ENCODE data around the gene PPM1A. TPM values are rescaled to one million over a fixed set of nuclear protein-coding genes. Genes with fewer than 3 reads are reported as not detected.

Gene PPM1A
- total and polyA plus RNA-seq, 2 experiments from 2014 or later = 29.8 to 34.1 TPM

DNA sequence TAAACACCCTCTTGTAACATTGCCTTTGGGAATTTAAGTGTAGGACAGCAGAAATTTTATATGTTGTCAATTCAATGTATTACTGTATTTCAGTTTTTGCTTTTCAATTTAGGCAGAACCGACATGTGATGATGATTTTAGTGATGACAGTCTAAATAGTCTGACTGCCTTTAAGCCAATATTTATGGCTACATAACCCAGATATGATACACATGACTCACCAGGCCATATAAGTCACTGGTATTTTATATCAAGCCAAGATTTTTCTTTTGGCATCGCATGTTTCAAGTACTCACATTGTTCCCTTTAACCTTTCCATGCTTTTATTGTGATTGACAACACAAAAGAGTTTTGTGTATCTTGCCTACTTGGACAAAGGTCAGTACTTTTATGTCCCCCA lies 13.6 kb upstream of the PPM1A start (continued):
- TF ChIP-seq, protein P1, sequence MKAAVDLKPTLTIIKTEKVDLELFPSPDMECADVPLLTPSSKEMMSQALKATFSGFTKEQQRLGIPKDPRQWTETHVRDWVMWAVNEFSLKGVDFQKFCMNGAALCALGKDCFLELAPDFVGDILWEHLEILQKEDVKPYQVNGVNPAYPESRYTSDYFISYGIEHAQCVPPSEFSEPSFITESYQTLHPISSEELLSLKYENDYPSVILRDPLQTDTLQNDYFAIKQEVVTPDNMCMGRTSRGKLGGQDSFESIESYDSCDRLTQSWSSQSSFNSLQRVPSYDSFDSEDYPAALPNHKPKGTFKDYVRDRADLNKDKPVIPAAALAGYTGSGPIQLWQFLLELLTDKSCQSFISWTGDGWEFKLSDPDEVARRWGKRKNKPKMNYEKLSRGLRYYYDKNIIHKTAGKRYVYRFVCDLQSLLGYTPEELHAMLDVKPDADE (IDR thresholded peaks at IDR 0.05) = no peak
- no peak for TF ChIP-seq ZNF331 (CRISPR knock-in tag; IDR thresholded peaks at IDR 0.05; ENCODE audit: low read depth)

DNA sequence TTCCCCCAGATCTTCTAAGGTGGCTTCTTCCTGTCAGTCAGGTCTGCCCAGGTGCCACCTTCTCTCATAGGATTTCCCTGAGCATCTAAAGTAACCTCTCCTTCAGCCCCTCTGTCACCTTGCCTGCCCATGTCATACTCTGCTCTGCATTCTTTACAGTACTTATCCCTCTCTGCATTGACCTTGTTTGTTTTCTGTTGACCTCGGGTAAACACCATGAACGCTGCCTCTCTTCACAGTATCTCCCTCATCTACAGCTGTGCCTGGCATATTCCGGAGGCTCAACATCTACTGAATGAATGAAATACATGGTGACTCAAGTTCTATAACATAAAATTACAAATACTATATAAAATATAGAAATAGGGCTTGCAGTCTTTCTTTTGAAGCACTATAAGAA lies 10.1 kb upstream of the PPM1A start:
- Mint-ChIP-seq H3K4me3 (no peak overlapping the region), H3K9me3 (no peaks in the 10 kb centered on the region), H3K27ac (no peak overlapping the region), H3K27me3 (ENCODE audit: insufficient read depth, low read depth, poor library complexity) (peaks cover 1% of the 10 kb centered on the region), H3K4me1 (peaks cover 8% of the 10 kb centered on the region), H3K36me3 (ENCODE audit: low read depth) (no peaks in the 10 kb centered on the region)
- Histone ChIP-seq H3K27ac (ENCODE audit: low read depth) (no peak overlapping the region), H3K4me1 (ENCODE audit: insufficient read depth) (peaks cover 13% of the 10 kb centered on the region), H3K9me2 (ENCODE audit: insufficient read depth) (0 out of 2 replicates have a peak, but pooled peaks cover 3% of the 10 kb centered on the region), H3K79me2 (replicated peaks; ENCODE audit: insufficient read depth) (no peaks in the 10 kb centered on the region), H4K20me1 (replicated peaks; ENCODE audit: insufficient read depth) (no peaks in the 10 kb centered on the region), H3K27me3 (ENCODE audit: insufficient read depth) (no peaks in the 10 kb centered on the region), H3F3A (replicated peaks; ENCODE audit: low read depth) (no peaks in the 10 kb centered on the region), H3K4me2 (no peak overlapping the region), H3K36me3 (ENCODE audit: insufficient read depth) (no peaks in the 10 kb centered on the region), H2AFZ (0 out of 2 replicates have a peak overlapping the region, but pooled peaks have one; percentile 32), H3K4me3 (no peak overlapping the region)
- ATAC-seq = no peak
- DNase-seq (ENCODE audit: low spot score) = no peak
- TF ChIP-seq ZNF331 (CRISPR knock-in tag; IDR thresholded peaks at IDR 0.05; ENCODE audit: low read depth) = no peak
- TF ChIP-seq CREB1 (CRISPR knock-in tag; IDR thresholded peaks at IDR 0.05; ENCODE audit: low read depth) = no peak
- no peak for TF ChIP-seq CTCF (conservative IDR thresholded peaks at IDR 0.05; ENCODE audit: low read depth in 2 of 2)
- TF ChIP-seq, protein P1 (IDR thresholded peaks at IDR 0.05) = no peak
- no peak for TF ChIP-seq EZH2phosphoT487 (IDR thresholded peaks at IDR 0.05; ENCODE audit: unreplicated experiment)
- TF ChIP-seq REST (IDR thresholded peaks at IDR 0.05; ENCODE audit: unreplicated experiment) = no peak
- TF ChIP-seq EZH2 (IDR thresholded peaks at IDR 0.05; ENCODE audit: low read depth, unreplicated experiment) = no peak
- no peak for TF ChIP-seq NANOG (IDR thresholded peaks at IDR 0.05; ENCODE audit: borderline replicate concordance)
- no peak for TF ChIP-seq STAT1 (IDR thresholded peaks at IDR 0.05; ENCODE audit: unreplicated experiment)
- no peak for TF ChIP-seq ZNF114 (CRISPR knock-in tag; IDR thresholded peaks at IDR 0.05)
- TF ChIP-seq, protein P2, sequence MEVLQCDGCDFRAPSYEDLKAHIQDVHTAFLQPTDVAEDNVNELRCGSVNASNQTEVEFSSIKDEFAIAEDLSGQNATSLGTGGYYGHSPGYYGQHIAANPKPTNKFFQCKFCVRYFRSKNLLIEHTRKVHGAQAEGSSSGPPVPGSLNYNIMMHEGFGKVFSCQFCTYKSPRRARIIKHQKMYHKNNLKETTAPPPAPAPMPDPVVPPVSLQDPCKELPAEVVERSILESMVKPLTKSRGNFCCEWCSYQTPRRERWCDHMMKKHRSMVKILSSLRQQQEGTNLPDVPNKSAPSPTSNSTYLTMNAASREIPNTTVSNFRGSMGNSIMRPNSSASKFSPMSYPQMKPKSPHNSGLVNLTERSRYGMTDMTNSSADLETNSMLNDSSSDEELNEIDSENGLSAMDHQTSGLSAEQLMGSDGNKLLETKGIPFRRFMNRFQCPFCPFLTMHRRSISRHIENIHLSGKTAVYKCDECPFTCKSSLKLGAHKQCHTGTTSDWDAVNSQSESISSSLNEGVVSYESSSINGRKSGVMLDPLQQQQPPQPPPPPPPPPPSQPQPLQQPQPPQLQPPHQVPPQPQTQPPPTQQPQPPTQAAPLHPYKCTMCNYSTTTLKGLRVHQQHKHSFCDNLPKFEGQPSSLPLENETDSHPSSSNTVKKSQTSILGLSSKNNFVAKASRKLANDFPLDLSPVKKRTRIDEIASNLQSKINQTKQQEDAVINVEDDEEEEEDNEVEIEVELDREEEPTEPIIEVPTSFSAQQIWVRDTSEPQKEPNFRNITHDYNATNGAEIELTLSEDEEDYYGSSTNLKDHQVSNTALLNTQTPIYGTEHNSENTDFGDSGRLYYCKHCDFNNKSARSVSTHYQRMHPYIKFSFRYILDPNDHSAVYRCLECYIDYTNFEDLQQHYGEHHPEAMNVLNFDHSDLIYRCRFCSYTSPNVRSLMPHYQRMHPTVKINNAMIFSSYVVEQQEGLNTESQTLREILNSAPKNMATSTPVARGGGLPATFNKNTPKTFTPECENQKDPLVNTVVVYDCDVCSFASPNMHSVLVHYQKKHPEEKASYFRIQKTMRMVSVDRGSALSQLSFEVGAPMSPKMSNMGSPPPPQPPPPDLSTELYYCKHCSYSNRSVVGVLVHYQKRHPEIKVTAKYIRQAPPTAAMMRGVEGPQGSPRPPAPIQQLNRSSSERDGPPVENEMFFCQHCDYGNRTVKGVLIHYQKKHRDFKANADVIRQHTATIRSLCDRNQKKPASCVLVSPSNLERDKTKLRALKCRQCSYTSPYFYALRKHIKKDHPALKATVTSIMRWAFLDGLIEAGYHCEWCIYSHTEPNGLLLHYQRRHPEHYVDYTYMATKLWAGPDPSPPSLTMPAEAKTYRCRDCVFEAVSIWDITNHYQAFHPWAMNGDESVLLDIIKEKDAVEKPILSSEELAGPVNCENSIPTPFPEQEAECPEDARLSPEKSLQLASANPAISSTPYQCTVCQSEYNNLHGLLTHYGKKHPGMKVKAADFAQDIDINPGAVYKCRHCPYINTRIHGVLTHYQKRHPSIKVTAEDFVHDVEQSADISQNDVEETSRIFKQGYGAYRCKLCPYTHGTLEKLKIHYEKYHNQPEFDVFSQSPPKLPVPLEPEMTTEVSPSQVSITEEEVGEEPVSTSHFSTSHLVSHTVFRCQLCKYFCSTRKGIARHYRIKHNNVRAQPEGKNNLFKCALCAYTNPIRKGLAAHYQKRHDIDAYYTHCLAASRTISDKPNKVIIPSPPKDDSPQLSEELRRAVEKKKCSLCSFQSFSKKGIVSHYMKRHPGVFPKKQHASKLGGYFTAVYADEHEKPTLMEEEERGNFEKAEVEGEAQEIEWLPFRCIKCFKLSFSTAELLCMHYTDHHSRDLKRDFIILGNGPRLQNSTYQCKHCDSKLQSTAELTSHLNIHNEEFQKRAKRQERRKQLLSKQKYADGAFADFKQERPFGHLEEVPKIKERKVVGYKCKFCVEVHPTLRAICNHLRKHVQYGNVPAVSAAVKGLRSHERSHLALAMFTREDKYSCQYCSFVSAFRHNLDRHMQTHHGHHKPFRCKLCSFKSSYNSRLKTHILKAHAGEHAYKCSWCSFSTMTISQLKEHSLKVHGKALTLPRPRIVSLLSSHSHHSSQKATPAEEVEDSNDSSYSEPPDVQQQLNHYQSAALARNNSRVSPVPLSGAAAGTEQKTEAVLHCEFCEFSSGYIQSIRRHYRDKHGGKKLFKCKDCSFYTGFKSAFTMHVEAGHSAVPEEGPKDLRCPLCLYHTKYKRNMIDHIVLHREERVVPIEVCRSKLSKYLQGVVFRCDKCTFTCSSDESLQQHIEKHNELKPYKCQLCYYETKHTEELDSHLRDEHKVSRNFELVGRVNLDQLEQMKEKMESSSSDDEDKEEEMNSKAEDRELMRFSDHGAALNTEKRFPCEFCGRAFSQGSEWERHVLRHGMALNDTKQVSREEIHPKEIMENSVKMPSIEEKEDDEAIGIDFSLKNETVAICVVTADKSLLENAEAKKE (CRISPR knock-in tag; IDR thresholded peaks at IDR 0.05) = no peak

All from GM23338 (cell line).